Nasal cavity respiratory epithelium epithelial cell of viscerocranial mucosa (primary cell): ENCODE data around the gene TAAR2. TPM values are rescaled to one million over a fixed set of nuclear protein-coding genes. Genes with fewer than 3 reads are reported as not detected.

Experiments used
- total RNA-seq: library from RNA; depleted of rRNA; stranded (reverse); fragments of >200 nt; gene quantifications from 2 replicates; pipeline ENCODE4 v1.2.3, GENCODE V29; 2014

Gene TAAR2
- total RNA-seq, result not detected in 2 replicates

GRCh38 chr6:132624175-132624574 lies at the start of gene TAAR2:
TSS of gene TAAR2 (minus strand) at chr6:132624275. CDS start at chr6:132624275, 0 bp downstream.

DNA sequence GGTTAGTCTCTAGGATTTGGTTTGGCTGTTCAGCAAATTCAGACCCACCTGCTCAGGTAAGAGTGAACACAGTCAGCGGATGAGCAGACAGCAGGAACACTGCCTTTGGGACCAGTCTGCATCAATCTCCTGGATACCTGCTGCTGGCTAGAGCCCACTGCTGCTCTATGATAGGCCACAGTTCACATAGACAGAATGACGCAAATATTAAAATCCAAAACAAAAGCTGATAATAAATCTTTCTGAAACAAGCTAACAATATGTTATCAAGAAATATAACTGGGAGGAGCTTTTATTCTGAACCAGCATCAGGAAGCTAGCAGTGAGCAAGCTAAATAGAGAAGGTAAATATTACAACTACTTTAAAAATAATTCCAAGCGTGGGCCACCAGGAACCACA lies 35.0 kb upstream of the TAAR2 start, which contains the start of gene TAAR1:
Gene TAAR1, minus strand, starts transcription at position 101 of the 400 bp plus-strand sequence. CDS start 13,179 bp downstream, outside the sequence.

DNA sequence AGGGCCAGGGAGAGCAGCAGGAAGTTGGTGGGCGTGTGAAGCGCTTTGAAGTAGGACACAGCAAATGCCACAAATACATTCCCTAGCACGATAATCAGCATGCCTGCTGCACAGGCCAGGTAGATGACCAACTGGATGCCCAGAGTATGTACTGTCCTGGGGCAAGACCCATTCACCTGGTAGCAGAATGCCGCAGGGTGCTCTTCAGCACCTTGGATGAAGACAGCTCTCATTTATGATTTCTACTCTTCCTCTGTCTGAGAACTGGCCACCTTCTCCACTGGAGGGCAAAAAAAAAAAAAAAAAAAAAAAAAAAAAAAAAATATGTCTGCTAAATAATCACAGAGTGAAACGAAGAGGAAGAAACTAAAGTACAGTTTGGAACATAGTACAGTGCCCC lies 34.6 kb downstream of the TAAR2 start, which contains the start of gene TAAR5:
Gene TAAR5, minus strand, starts transcription at position 288 of the 400 bp plus-strand sequence. Its CDS starts 55 bp downstream, at position 233.

GRCh38 chr6:132570221-132570777 lies 53.8 kb downstream of the TAAR2 start, which contains the start of gene TAAR6:
TSS of gene TAAR6 (plus strand) at chr6:132570322. CDS start at chr6:132570322, 0 bp downstream.

Other genes with a start within 250 kb of the TAAR2 start
- gene MOXD1, start 222.8 kb downstream of the TAAR2 start, total RNA-seq, result 0.07 and 0.34 TPM in 2 replicates
- 15.4 and 39.7 TPM in 2 replicates for gene STX7, start 111.2 kb downstream of the TAAR2 start, total RNA-seq
- gene TAAR9, start 86.0 kb downstream of the TAAR2 start, total RNA-seq, result not detected in 2 replicates
- gene TAAR8, start 71.6 kb downstream of the TAAR2 start, total RNA-seq, result not detected in 2 replicates
- not detected in 2 replicates for gene TAAR6, start 54.0 kb downstream of the TAAR2 start, total RNA-seq
- not detected in 2 replicates for gene TAAR5, start 34.5 kb downstream of the TAAR2 start, total RNA-seq
- gene TAAR1, start 34.9 kb upstream of the TAAR2 start, total RNA-seq, result not detected in 2 replicates
- gene VNN1, start 89.8 kb upstream of the TAAR2 start, total RNA-seq, result 0.34 and 0.50 TPM in 2 replicates
- 0.57 TPM in 1 of 2 replicates, not detected in the other for gene VNN2, start 133.6 kb upstream of the TAAR2 start, total RNA-seq
- gene SLC18B1, start 174.4 kb upstream of the TAAR2 start, total RNA-seq, result 14.8 and 22.2 TPM in 2 replicates
- 1,465 and 1,796 TPM in 2 replicates for gene RPS12, start 190.3 kb upstream of the TAAR2 start, total RNA-seq